ENCODE measurements around the gene ZSCAN21.
A peak's percentile ranks its signal among the peaks of the same experiment; 100 is the strongest.

ZSCAN21 gene

DNA sequence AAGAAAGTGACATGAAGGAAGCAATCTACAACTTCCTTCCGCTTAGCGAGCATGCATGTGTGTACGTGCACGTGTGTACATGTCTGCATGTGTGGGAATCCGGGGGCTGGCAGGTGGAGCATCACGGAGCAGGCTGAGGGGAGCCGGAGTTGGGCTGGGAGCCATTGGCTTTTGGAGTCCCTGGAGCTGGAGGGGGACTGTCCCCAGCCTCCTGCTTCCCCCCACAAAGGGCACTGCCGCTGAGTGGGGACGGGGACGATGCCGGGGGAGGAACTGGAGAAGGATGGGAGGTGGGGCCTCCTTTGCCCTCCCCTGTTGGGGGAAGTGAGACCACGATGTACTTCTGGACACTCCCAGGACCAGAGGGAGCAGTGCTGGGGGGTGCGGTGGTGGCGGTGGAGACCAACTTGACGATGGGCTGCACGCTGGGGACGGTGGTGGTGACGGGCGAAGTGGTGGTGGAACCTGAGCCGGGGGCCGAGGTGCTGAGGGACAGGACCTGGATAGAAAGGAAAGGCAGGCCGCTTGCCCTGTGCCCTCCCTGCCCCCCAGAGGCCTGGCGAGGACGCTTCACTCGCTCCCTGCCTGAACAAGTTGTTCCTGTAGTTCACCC lies 57.7 kb downstream of the ZSCAN21 start:
- H3K9me3 Mint-ChIP-seq: no peaks in the 10 kb centered on the region
- peaks cover 50% of the 10 kb centered on the region for H3K36me3 Mint-ChIP-seq (ENCODE audit: low read depth)
- no peaks in the 10 kb centered on the region for H3K4me1 Mint-ChIP-seq
- H3K27me3 Mint-ChIP-seq (ENCODE audit: low read depth): no peaks in the 10 kb centered on the region
- H3K4me3 Mint-ChIP-seq: no peak overlapping the region
- TF ChIP-seq, protein P1, sequence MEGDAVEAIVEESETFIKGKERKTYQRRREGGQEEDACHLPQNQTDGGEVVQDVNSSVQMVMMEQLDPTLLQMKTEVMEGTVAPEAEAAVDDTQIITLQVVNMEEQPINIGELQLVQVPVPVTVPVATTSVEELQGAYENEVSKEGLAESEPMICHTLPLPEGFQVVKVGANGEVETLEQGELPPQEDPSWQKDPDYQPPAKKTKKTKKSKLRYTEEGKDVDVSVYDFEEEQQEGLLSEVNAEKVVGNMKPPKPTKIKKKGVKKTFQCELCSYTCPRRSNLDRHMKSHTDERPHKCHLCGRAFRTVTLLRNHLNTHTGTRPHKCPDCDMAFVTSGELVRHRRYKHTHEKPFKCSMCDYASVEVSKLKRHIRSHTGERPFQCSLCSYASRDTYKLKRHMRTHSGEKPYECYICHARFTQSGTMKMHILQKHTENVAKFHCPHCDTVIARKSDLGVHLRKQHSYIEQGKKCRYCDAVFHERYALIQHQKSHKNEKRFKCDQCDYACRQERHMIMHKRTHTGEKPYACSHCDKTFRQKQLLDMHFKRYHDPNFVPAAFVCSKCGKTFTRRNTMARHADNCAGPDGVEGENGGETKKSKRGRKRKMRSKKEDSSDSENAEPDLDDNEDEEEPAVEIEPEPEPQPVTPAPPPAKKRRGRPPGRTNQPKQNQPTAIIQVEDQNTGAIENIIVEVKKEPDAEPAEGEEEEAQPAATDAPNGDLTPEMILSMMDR (IDR thresholded peaks at IDR 0.05; ENCODE audit: unreplicated experiment in 3 of 3): no peak
- H3K27ac Mint-ChIP-seq: no peak overlapping the region

DNA sequence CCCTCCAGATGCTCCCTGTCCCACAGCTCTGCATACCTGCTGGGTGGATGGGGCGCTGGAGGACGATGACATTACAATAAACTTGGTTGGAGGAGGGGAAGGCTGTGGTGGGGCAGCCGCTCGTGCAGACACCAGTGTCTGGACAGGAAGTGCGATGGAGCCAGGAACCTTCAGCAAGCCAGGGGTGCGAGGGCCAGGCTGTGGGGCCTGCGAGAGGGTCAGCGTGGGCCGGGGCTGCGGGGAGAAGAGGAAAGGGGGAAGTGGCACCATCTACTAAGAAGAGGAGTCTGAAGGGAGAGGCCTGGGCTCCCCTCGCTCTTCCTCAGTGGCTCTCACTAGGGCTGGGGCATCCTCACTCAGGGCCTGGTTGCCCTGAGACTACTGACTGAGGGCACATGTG lies 58.3 kb downstream of the ZSCAN21 start:
- peaks cover 54% of the 10 kb centered on the region for H3K36me3 Mint-ChIP-seq (ENCODE audit: low read depth)
- no peaks in the 10 kb centered on the region for H3K9me3 Mint-ChIP-seq

DNA sequence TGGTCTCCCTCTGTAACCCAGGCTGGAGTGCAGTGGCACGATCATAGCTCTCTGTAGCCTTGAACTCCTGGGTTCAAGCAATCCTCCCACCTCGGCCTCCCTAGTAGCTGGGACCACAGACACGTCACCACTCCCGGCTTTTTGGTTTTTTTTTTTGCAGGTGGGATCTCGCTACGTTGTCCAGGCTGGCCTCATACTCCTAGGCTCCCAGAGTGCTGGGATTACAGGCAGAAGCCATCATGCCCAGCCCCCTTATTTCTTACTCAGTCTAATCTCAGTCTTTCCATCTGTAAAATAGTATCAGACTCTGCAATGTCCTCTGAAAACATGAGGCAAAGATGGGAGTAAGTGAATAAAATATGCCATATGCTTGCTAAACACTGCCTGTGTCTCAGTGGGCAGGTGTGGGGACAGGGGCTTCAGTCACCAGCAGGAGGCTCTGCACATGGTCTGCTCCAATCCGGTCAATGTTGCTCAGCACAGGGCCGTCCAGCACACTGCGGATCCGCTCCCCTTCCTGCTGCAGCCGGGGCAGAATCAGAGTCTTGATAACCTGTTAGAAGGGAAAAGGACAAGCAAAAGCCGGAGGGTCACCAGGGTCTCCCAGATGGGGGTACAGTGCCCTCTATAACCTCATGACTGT lies 60.1 kb downstream of the ZSCAN21 start:
- H3K36me3 Mint-ChIP-seq (ENCODE audit: low read depth): peaks cover 56% of the 10 kb centered on the region
- no peak overlapping the region for H3K4me3 Mint-ChIP-seq
- no peak overlapping the region for H3K27ac Mint-ChIP-seq
- no peaks in the 10 kb centered on the region for H3K4me1 Mint-ChIP-seq
- no peaks in the 10 kb centered on the region for H3K27me3 Mint-ChIP-seq (ENCODE audit: low read depth)
- TF ChIP-seq, protein P1 (IDR thresholded peaks at IDR 0.05; ENCODE audit: unreplicated experiment in 3 of 3): no peak
- no peaks in the 10 kb centered on the region for H3K9me3 Mint-ChIP-seq

More for the DNA sequence above, 58.3 kb downstream of the ZSCAN21 start:
- Mint-ChIP-seq H3K4me1 (no peaks in the 10 kb centered on the region), H3K27ac (peak overlapping the region in 1 of 3 experiments; percentile 58), H3K27me3 (ENCODE audit: low read depth) (no peaks in the 10 kb centered on the region), H3K4me3 (no peak overlapping the region)
- TF ChIP-seq, protein P1 (IDR thresholded peaks at IDR 0.05; ENCODE audit: unreplicated experiment in 3 of 3): no peak

- TF ChIP-seq, protein P1 (IDR thresholded peaks at IDR 0.05; ENCODE audit: unreplicated experiment in 3 of 3): no peak
- H3K36me3 Mint-ChIP-seq (ENCODE audit: low read depth): peaks cover 53% of the 10 kb centered on the region
- H3K27ac Mint-ChIP-seq: no peak overlapping the region
- H3K4me3 Mint-ChIP-seq: no peak overlapping the region
- no peaks in the 10 kb centered on the region for H3K9me3 Mint-ChIP-seq
- H3K27me3 Mint-ChIP-seq (ENCODE audit: low read depth): no peaks in the 10 kb centered on the region
- no peaks in the 10 kb centered on the region for H3K4me1 Mint-ChIP-seq
Observed at GRCh38 chr7:100111156-100111555, 61.6 kb downstream of the ZSCAN21 start.

DNA sequence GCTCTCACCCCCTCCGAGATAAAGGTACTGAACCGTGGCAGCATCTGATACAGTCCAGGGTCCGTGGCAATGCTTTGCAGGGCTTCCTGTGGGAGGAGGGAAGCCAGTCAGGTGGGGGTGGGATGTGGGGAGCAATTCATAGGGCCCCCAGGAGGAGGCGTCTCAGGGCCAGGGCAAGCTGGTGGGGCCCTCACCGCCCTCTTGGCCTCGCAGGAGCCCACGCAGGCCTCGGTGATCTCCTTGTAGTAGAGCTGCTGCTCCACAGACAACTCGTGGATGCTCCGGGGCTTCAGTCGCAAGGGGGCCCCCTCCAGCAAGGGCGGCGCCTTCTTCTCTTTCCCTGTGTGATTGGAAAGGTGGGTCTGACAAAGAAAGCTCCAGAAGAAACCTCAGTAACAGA lies 62.3 kb downstream of the ZSCAN21 start:
- no peak overlapping the region for H3K4me3 Mint-ChIP-seq
- TF ChIP-seq, protein P1 (IDR thresholded peaks at IDR 0.05; ENCODE audit: unreplicated experiment in 3 of 3): no peak
- H3K4me1 Mint-ChIP-seq: no peaks in the 10 kb centered on the region
- no peaks in the 10 kb centered on the region for H3K27me3 Mint-ChIP-seq (ENCODE audit: low read depth)
- H3K27ac Mint-ChIP-seq: no peak overlapping the region
- peaks cover 54% of the 10 kb centered on the region for H3K36me3 Mint-ChIP-seq (ENCODE audit: low read depth)
- H3K9me3 Mint-ChIP-seq: no peaks in the 10 kb centered on the region
